Suprapubic skin (tissue), 4 donors: ENCODE results near the gene WDR26. TPM values are rescaled to one million over a fixed set of nuclear protein-coding genes. Genes with fewer than 3 reads are reported as not detected.
"Not testable (repeated sequence)": the region's sequence is repeated elsewhere in the genome, so short reads cannot be mapped to it uniquely, and the experiment has no call there.

Source experiments
- DNase-seq, 2 donors: peaks; one replicate each; pipeline ENCODE4 v3.0.0-alpha.2; 2019; ENCODE audit warnings: low spot score in 2 of 2
- H3K27ac ChIP-seq: fragments of 200-600 bp; sonication (generic); one replicate; pipeline ENCODE4 v1.5.1; 2019
- H3K27me3 ChIP-seq: fragments of 200-600 bp; sonication (generic); one replicate; pipeline ENCODE4 v1.5.1; 2019
- H3K36me3 ChIP-seq: fragments of 200-600 bp; sonication (generic); one replicate; pipeline ENCODE4 v1.5.1; 2019
- H3K4me1 ChIP-seq: fragments of 200-600 bp; sonication (generic); one replicate; pipeline ENCODE4 v1.5.1; 2019
- H3K4me3 ChIP-seq: fragments of 200-600 bp; sonication (generic); one replicate; pipeline ENCODE4 v1.5.1; 2019; ENCODE audit warnings: mild to moderate bottlenecking
- H3K9me3 ChIP-seq: fragments of 200-600 bp; sonication (generic); one replicate; pipeline ENCODE4 v1.5.1; 2019
- EP300 ChIP-seq: sonication (generic); formaldehyde crosslinking; IDR thresholded peaks from one replicate; pipeline ENCODE4 v1.6.1; 2017; ENCODE audit warnings: antibody characterized with exemption
- POLR2A ChIP-seq, 2 donors: fragments of 450-650 bp; IDR thresholded peaks; one replicate each; pipeline ENCODE4 v1.6.1; 2017; ENCODE audit warnings: antibody characterized with exemption in 2 of 2, mild to moderate bottlenecking in 2 of 2, moderate library complexity in 2 of 2
- POLR2AphosphoS5 ChIP-seq, 3 donors: sonication (generic); formaldehyde crosslinking; IDR thresholded peaks; one replicate each; pipeline ENCODE4 v1.6.1; 2017; ENCODE audit warnings: antibody characterized with exemption in 3 of 3
- WGBS: methylation state at CpG from one replicate; pipeline ENCODE4 v1.1.5; 2018; 5-methylcytosine and 5-hydroxymethylcytosine counted together
- total RNA-seq, 4 donors: library from RNA; depleted of rRNA; stranded (reverse); fragments of >200 nt; gene quantifications; one replicate each; pipeline ENCODE4 v1.1.0, GENCODE V29; 2016
- TF ChIP-seq, protein P1 (sequence below), 2 donors: fragments of 200-600 bp in 1 of 2; fragments of 450-650 bp in 1 of 2; sonication (generic) in 1 of 2; IDR thresholded peaks; one replicate each; pipeline ENCODE4 v1.5.1; 2016 to 2019; ENCODE audit warnings: antibody characterized with exemption in 2 of 2, mild to moderate bottlenecking in 1 of 2, moderate library complexity in 1 of 2

The WDR26 gene
- total RNA-seq, 4 donors from 2014 or later, result 92.4 to 174 (median 111) TPM

GRCh38 chr1:224427346-224427745 is 7.3 kb downstream of the WDR26 start:
- no peak overlapping the region for H3K27ac ChIP-seq
- TF ChIP-seq POLR2AphosphoS5 (IDR thresholded peaks at IDR 0.05) (no peak), POLR2A (IDR thresholded peaks at IDR 0.05) (no peak), EP300 (no peak)
- TF ChIP-seq, protein P1, sequence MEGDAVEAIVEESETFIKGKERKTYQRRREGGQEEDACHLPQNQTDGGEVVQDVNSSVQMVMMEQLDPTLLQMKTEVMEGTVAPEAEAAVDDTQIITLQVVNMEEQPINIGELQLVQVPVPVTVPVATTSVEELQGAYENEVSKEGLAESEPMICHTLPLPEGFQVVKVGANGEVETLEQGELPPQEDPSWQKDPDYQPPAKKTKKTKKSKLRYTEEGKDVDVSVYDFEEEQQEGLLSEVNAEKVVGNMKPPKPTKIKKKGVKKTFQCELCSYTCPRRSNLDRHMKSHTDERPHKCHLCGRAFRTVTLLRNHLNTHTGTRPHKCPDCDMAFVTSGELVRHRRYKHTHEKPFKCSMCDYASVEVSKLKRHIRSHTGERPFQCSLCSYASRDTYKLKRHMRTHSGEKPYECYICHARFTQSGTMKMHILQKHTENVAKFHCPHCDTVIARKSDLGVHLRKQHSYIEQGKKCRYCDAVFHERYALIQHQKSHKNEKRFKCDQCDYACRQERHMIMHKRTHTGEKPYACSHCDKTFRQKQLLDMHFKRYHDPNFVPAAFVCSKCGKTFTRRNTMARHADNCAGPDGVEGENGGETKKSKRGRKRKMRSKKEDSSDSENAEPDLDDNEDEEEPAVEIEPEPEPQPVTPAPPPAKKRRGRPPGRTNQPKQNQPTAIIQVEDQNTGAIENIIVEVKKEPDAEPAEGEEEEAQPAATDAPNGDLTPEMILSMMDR (IDR thresholded peaks at IDR 0.05), result no peak
- H3K4me3 ChIP-seq, result no peak overlapping the region
- peaks cover 35% of the 10 kb centered on the region for H3K4me1 ChIP-seq
- H3K27me3 ChIP-seq, result no peaks in the 10 kb centered on the region
- no peaks in the 10 kb centered on the region for H3K9me3 ChIP-seq
- WGBS, result 83% methylated on average over 1 of the region's 1 CpG
- peaks cover 39% of the 10 kb centered on the region for H3K36me3 ChIP-seq
- no peak for DNase-seq

GRCh38 chr1:224426869-224427268 is 7.7 kb downstream of the WDR26 start:
- H3K9me3 ChIP-seq, H3K27me3 ChIP-seq, H3K27ac ChIP-seq, DNase-seq, H3K4me3 ChIP-seq: not testable (repeated sequence)
- Histone ChIP-seq H3K4me1 (peaks cover 35% of the 10 kb centered on the region), H3K36me3 (peaks cover 44% of the 10 kb centered on the region)
- WGBS, result 93% methylated on average over 8 of the region's 8 CpGs

DNA sequence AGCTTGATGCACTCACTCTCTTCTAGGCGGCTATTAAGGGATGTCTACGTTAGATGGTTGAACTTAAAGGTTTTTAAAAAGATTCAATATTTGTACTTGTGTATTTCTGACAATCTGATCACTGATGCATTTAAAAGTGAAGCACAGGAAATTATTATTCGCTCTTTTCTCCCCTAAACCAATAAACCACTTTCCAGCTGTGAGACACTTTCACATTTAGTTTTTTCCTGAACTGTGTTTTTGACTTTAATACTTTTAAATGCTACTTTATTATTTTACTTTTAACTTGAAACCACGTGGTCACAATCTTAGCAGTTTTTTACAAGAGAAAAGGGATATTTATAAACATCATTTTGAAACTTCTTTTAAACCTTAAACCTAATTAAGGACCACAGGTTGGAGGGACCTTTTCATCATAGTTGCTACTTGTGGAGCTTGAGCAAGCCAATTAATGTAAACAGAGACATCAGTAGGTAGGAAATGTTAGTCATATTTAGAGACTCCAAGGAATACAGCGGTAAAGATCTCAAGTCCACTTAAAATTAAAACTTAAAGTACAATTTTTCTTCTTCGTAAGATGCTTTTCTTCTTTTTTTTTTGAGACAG is 9.2 kb downstream of the WDR26 start:
- no peak overlapping the region for H3K27ac ChIP-seq
- no peaks in the 10 kb centered on the region for H3K27me3 ChIP-seq
- H3K4me3 ChIP-seq, result no peak overlapping the region
- no peaks in the 10 kb centered on the region for H3K9me3 ChIP-seq
- H3K36me3 ChIP-seq, result peaks cover 59% of the 10 kb centered on the region
- peaks cover 20% of the 10 kb centered on the region for H3K4me1 ChIP-seq
- TF ChIP-seq EP300 (no peak), POLR2AphosphoS5 (IDR thresholded peaks at IDR 0.05) (no peak), POLR2A (IDR thresholded peaks at IDR 0.05) (no peak)
- TF ChIP-seq, protein P1 (IDR thresholded peaks at IDR 0.05), result no peak
- WGBS, result 90% methylated on average over 6 of the region's 6 CpGs
- no peak for DNase-seq

DNA sequence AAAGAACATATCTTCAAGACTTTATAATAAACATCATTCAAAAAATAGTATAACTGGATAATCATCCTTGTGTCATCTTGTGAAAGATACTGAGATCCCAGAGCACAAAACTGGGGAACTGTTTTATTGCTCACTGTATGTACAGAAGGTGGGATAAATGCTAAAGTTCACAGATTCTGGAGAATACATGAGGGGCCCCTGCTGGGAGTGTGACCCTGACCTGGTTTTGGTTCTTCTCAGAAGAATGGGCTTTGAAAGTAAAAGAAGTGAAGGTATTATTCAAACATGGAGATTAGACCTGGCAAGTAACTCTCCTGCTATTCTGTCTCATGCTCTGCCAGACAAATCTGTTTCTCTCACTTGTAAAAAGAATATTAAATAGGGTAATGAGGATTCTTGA is 14.5 kb downstream of the WDR26 start:
- TF ChIP-seq EP300 (no peak), POLR2AphosphoS5 (IDR thresholded peaks at IDR 0.05) (no peak), POLR2A (IDR thresholded peaks at IDR 0.05) (no peak)
- TF ChIP-seq, protein P1 (IDR thresholded peaks at IDR 0.05), result no peak
- H3K4me3 ChIP-seq, result no peak overlapping the region
- no peak for DNase-seq
- H3K36me3 ChIP-seq, result peaks cover 97% of the 10 kb centered on the region
- no peak overlapping the region for H3K27ac ChIP-seq
- no peaks in the 10 kb centered on the region for H3K4me1 ChIP-seq
- H3K9me3 ChIP-seq, result no peaks in the 10 kb centered on the region
- no peaks in the 10 kb centered on the region for H3K27me3 ChIP-seq

DNA sequence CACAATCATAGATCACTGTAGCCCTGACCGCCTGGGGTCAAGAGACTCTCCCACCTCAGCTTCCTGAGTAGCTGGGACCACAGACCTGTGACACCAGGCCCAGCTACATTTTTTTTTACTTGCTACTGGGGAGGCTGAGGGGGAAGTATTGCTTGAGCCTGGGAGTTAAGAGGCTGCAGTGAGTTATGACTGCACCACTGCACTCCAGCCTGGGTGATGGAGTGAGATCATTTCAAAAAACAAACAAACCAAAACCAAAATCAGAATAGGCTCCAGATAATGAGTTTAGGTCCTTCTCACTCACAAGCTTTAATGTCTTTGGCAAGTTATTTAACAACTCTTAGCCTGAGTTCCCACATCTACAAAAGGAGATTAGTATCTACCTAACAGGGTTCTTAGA is 22.8 kb downstream of the WDR26 start:
- Histone ChIP-seq H3K36me3 (peaks cover 86% of the 10 kb centered on the region), H3K27me3 (no peaks in the 10 kb centered on the region), H3K9me3 (no peaks in the 10 kb centered on the region), H3K4me3 (no peak overlapping the region), H3K4me1 (peaks cover 7% of the 10 kb centered on the region), H3K27ac (no peak overlapping the region)
- no peak for TF ChIP-seq POLR2A (IDR thresholded peaks at IDR 0.05)
- TF ChIP-seq, protein P1 (IDR thresholded peaks at IDR 0.05), result no peak
- TF ChIP-seq EP300, result no peak
- no peak for TF ChIP-seq POLR2AphosphoS5 (IDR thresholded peaks at IDR 0.05)
- no peak for DNase-seq
- 91% methylated on average over 1 of the region's 1 CpG for WGBS

DNA sequence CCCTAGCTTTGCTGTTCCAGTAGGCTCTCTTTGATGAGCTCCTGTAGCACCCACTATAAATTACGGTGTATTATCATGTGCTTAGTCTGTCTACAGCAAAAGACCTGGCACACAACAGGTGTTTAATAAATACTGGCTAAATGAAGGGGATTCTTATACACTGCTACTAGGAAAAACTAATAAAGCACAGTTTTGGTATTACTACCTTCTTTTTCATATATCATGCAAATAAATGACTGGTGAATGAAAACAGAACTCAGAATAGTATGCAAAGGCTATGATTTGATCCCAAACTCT is 26.4 kb downstream of the WDR26 start:
- whole genome bisulfite sequencing, result 97% methylated on average over 1 of the region's 1 CpG
- Histone ChIP-seq H3K27me3 (no peaks in the 10 kb centered on the region), H3K9me3 (no peaks in the 10 kb centered on the region), H3K27ac (no peak overlapping the region), H3K4me3 (no peak overlapping the region), H3K36me3 (peaks cover 87% of the 10 kb centered on the region), H3K4me1 (peaks cover 7% of the 10 kb centered on the region)
- TF ChIP-seq POLR2AphosphoS5 (IDR thresholded peaks at IDR 0.05) (no peak), POLR2A (IDR thresholded peaks at IDR 0.05) (no peak), EP300 (no peak)
- TF ChIP-seq, protein P1 (IDR thresholded peaks at IDR 0.05), result no peak
- DNase-seq, result no peak
